HG02981 (cell line): ENCODE results near the gene MYLK4.

Experiments
- ATAC-seq: cut with Tn5 transposase; IDR thresholded peaks from one replicate; pipeline ENCODE4 v1.9.1; 2021; ENCODE audit warnings: mild to moderate bottlenecking, moderate library complexity; ENCODE audit not compliant: unreplicated experiment

The MYLK4 gene

DNA sequence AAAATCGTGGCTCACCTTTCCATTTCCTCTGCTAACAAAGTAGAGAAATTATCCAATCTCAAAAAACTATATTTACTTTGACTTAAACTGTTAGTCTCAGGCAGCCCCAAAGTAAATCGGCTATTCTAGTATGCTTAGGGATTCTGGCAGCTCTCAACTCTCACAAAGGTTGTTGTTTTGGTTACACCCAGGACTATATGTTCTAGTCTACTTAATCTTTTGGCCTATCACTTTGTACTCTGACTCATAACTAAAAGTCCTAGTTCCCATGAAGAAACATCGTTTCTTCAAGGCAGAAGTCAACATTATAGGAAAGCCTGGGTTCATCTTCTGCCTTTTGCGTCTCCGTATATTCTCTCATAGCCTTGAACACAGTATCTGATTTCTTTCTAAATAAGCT is 42.3 kb downstream of the MYLK4 start:
- no peak for ATAC-seq

DNA sequence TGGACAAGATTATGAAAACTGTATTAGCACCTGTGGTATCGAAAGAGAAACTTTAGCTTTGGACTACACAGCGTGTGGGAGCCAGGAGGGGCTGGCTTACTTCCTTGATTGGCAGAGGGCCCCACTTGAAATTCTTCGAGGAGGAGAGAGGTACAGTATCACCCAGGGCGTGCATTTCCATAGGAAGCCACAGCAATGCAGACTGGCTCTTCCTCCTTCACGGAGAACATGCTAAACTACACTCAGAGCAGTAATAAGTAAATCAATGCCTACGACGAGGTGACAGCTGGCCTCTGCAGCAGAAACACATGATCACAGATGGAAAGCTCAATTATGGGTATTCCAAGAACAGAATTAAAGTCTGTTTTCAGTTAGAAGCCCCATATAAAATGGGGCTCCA is 44.2 kb downstream of the MYLK4 start:
- no peak for ATAC-seq

DNA sequence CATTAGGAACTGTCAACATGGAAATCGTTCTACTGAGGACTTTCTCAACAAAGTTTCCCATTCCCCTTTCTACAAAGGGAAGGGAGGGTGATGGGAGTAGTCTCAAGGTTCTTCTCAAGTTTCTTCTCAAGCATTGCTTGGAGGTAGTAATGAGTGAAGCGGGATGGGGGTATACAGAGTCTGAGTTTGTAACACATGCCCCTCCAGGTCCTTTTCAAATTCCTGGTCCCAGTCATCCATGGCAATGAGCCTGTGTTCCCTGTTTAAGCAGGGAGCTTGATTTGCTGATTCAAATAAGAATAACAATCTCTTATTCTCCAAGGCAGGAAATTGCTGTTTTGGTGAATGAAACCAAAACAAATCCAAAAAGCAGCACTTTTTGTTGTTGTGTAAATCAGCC is 45.5 kb downstream of the MYLK4 start:
- ATAC-seq = no peak

DNA sequence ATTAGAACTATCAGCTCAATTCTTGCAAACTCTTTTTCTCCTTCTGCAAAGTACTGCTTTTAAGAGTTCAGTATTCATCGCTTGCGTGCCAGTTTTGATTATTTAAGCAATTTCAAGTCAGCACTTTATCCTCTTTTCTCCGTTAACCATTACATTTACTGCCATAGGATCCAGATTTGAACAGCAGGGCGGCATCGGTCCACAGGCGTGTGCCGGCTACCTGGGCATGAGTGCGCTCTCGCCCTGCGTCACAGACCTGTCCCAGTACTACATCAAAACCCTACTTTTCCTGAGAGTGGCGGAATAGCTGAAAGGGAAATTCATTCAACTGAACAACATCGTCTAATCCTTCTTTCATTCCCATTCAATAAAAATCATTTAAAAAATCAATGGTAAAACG is 53.4 kb downstream of the MYLK4 start:
- ATAC-seq = no peak

DNA sequence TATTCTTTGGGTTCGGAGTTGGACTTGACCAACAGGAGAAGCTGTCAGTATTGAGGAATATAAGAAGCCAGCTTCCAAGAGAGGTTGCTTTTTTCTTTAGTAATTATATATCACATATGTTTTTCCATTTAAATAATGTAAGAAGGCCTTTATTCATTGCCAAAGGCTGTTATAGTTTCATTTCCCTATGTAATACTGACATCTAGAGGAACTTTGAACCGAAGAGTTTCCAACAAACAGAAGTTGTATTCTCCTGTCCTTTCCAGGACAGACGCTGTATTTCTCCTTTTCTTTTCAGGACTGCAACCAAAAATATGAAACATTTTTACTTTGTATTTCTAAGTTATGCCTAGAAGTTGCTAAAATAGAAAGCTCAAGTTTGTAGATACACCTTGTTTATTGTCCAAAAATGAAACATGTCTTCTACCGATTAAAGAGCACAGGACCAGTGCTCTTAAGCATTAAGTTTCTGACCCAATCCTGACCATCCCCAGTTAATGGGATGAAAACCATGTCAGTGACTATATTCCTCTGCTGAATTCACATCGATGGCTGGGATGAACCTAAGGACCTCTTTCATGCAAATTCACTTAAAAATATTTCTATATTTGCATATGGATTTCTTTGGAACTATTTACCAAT is 55.1 kb downstream of the MYLK4 start:
- ATAC-seq = no peak

DNA sequence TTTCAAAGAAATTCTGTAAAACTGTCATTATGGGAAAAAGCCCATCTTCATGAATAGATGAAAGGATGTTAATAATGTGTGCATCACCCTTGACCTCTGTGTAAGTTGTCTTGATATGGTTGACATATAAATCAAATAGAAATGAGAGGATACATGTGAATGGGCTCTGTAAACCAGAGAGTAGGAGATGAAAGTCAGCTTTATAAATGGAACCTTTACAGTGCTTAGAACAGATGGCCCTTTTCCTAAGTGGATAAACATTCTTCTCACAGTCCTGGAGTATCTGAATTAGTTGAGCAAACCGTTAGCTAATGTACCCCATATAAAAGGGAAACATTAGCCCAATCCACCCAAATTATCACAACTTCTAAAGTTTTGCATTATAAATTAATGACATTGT is 57.5 kb downstream of the MYLK4 start:
- no peak for ATAC-seq

DNA sequence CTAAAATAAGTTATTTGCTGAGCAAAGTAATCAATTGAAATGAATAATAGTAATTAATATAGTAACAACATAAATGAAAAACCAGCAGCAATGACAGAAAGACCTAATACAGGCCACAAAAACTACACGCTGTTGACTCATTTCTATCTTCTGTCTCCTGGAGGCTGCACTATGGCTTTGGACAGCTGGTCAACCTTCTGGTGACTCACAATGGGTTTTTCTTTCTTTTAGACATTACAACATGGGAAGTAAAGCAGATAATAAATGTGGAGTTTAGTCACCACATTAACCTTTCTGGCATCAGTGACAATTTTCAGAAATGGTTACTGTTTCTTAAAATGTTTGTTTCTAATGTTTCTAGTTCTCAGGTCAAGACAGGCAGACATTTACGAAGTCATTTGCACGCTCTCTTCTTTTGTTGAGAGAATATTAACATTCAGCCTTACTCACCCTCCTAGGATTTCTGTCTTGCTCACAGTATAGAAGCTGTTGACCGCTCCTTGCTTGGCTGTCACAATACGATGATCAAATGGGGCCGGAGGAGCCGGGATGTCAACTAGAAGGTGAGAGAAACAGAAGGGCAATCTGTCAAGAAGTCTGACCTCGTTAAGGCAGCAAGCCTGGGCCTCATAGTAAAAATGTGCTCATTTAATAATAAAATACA is 62.2 kb downstream of the MYLK4 start:
- ATAC-seq = no peak

DNA sequence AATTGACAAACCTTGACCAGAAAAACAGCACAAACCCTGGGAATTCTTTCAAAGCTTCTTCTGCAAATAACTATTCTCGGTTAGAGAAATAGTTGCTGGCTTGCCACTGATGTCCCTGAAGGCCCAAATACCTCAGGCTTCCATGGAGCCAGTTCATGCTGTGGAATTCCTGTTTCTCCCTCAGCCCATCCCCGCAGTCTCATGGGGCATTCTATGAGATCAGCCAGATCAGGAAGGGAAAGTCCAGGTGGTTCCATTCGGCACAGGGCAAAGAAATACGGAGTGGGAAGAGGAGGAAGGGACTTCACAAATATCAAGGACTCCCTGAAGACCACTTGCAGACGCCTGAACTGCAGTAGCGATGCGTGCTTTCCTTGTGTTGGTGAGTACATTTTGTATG is 63.3 kb downstream of the MYLK4 start:
- no peak for ATAC-seq

DNA sequence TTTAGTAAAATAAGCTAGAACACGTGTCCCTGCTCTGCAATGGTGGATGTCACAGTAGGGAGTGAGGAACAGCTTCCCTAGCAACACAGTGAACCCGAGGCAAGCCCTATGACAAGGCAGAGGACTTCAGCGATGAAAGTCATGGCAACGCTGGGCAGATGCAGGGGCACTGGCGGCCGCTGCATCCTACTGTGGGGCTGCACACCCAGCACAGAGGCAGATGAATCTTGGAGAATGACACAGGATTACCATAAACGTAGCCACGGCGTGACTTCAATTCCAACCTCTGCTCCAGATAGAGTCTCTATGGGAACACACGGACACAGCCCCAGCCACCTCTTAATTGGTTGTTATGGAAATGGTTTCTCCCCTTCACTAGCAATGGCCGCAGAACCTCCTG is 64.2 kb downstream of the MYLK4 start:
- no peak for ATAC-seq

DNA sequence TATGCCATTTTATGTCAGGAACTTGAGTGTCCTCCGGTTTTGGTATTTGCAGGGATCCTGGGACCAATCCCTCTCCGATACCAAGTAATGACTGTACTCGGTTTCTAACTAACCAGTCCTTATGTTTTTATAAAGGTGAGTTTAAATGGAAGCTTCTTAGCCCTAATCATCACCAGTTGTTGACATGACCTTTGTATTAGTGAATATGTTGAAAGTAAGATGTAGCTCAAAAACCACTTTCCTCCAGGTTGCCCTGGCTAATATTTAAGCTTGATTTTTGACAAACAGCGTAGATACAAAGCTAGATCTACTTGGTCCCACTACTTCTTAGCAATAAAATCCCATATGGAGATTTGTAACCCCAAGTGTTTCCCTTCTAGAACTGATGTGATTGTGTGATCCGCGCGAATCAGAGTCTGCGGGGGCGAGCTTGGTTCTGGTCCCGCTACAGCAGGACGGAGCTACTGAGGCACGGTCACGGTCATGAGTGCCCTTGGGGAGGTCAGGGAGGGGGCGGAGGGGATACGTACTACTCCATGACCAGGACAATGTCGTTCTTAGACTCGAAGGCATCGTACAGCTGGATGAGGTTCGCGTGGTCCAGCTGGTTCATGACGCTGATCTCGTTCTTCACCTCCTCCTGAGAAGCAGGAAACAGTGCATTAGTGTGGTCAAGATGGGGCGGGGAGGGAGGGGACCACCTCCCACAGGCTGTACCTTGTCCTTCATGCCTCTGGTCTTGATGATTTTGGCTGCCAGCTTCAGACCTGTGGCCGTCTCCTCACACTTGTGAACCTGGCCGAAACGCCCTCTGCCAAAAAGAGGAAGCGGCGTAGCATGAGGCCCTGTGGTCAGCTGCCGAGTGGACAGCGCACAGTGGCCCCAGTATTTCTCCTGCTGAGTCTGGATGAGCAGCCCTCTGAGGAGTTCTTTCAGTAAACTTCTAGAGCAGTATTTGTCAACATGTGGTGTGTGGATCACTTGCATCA is 65.7 kb downstream of the MYLK4 start:
- no peak for ATAC-seq

DNA sequence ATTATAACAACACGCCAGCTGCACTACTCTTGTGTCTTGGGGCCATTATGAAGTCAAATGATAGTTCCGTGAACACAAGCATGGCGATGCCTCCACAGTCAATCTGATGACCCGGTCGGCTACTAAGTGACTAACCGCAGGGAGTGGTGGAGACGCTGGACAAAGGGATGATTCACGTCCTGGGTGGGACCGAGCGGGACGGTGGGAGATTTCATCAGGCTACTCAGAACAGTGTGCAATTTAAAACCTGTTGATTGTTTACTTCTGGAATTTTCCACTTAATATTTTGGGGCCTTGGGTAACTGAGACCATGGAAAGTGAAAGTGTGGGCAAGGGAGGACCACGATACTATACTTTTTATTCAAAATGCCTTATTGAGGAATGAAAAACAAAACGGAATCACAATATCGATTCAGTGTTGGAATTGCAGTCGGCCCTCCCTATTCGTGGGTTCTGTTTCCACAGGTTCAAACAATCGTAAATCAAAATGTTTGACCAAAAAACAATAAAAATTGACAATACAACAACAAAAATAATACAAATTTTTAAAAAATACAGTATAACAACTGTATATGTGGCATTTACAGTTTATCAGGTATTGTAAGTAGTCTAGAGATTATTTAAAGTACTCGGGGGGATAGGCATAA is 66.5 kb downstream of the MYLK4 start:
- no peak for ATAC-seq

DNA sequence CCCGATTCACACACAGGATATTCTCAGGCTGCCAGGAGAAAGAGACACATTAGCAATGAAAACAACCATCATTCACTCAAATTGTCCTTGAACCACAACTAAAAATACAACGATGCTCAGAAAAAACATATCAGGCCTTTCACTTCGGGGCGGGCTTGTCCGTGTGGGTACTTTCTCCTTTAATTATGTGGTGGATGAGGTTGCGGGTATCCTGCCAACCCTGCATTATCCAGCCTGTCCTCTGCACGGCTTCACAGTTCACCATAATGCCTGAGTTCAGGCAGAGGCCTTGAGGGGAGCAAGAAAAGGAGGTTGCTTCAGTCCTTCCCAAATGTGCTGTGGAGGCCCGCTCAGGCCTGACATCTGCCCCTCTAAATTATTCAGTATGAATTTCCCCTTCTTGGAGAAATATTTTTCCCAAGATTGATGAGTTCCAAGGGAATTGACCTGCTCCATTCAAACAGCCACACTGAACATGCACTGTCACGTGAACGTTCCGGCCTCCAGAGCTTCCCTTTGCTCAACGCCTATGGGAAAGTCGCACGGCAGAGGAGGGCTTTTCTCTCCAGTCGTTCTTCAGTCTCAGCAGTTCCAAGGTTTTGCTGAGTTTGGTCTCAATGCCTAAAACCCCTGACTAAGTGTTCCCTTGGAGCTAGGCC is 70.3 kb downstream of the MYLK4 start:
- no peak for ATAC-seq

DNA sequence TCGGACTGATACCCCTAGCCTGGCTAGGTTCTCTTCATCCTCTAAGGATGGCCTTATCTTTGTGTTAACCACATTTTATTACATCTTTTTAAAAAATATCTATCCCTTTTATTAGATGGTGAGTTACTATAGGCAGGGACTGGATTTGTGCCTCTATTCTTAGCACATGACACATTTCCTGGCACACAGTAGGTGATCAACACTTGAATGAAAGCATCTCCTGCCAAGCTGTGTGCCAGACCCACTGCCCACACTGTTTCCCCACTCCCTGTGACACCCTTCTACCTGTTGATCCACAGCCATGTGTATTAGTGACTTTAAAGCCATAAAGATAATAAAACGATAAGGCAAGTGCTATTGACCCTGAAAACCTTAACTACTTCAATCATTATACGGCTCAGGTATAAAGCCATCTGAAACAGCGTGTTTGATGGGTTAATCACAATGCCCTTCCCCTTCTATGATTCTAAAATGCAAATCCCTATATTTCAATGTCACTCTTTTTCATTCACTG is 73.6 kb downstream of the MYLK4 start:
- ATAC-seq = no peak

DNA sequence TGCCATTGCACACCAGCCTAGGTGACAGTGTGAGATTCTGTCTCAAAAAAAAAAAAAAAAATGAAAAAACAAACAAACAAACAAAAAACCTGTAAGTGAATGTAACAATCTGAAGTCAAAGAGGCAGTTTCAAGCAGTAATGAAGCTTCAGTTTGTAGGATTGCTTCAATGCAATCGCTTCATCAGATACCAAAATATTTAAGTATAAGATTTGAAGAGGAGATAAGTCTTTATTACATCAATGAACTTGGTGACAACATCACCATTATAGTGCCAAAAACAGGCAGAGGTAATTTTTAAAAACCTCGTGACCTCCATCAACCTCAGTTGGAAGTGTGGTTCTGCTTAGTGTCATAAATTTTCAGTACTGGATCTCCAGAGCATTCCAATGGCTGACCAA is 74.7 kb downstream of the MYLK4 start:
- no peak for ATAC-seq

DNA sequence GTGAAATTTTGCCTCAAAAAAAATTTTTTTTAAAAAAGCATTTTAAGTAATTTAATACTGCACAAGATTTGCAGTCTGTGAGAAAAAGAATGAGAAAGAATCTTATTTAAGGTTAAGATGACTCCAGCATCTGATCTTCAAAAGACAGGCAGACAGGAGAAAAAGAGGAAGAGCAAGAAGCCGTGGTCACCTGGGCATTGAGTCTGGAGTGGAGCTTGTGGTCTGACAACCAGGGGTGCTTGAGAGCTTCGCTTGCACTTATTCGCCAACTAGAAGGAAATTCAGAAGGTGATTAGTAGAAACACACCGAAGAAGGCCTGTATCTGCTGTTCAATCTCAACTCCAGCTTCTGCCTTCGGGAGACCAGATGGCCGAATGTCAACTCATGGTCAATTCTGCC is 75.9 kb downstream of the MYLK4 start:
- ATAC-seq = no peak

DNA sequence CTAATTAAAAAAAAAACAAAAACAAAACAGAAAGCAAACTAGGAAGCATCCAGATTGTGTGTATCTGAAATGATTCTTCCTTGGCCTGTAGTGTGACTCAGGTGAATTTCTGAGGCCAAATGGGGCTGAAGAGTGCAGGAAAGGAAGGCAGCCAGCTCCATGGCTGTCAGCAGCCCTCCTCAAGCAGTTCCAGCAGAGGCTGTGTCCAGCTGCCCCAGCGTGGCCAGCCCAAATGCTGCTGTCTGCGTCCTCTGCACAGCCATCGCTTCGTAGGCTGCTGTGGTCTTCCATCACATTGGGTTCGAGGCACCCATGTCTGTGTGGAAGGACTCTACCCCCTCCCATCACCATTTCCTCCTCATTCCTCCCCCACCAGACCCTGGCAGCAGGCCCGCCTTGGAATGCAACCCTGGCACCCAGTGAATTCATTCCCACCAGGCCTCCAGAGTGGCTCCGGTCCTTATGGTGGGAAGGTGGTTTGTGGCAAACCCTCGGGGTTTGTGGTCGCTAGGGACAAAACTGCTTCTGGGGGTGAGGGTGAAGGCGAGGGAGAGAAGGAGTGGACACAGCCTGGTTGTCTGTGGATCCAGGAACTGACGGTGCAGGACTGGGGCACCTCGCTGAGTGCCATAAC is 81.5 kb downstream of the MYLK4 start:
- no peak for ATAC-seq

DNA sequence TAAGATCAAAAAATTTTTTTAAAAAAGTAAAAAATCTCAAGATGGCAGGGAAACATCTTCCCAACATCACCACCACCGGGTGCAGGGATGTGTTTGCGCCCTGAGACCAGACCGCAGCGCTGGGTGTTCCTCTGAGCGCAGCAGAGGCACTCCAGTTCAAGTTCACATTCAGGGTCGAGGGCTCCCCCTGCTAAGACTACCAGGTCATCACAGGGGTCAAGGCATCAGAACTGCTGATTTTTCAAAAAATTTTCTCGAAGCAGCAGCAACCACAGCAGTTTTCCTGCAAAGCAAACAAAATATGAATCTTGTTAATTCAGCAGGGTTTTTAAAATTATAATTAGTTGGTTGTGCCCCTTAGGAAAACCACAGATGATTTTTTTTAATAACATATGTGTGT is 83.1 kb downstream of the MYLK4 start:
- ATAC-seq = no peak

DNA sequence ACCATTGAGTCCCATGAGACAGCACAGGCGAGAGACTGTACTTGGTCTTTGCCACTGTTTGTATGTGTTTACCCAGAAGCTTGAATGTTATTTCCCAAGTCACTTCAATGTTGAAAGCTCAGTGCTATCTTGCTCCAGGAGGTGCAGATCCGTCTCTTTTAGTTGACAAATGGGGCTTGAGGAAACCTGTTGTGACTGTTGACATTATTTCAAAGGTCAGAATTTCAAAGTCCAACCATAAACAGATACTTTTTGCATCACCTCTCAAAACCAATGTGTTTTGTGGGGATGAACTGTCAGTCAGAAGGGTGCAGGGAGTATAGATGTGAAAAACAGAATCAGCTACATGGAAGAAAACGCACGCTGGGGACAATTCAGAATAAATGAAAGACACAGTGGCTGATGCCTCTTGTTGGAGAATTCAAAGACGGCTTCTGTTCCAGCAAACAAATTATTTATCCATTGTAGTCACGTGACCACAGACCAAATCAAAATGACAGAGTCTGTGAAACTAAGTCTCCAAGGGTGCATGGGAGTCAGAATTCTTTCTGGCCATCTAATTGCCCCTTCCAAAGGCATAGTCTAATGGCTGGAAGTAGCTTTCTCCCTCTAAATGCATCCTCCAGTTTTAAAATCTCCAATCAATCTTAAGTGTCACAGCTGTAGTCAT is 83.7 kb downstream of the MYLK4 start:
- ATAC-seq = no peak
